ENCODE measurements around the gene YBX2. TPM values are rescaled to one million over a fixed set of nuclear protein-coding genes. Genes with fewer than 3 reads are reported as not detected.

The YBX2 gene
- total and polyA plus RNA-seq, 2 donors (not counting 1 experiment from before 2014, with no cell fraction given) = under 0.01 TPM; not detected in 1

- no peaks in the 10 kb centered on the region for H4K20me1 ChIP-seq (ENCODE audit: control insufficient read depth, extremely low read depth, insufficient read depth, low read length)
- H3K4me1 ChIP-seq (ENCODE audit: control insufficient read depth, extremely low read depth, insufficient read depth, low read length) = no peaks in the 10 kb centered on the region
- no peaks in the 10 kb centered on the region for H3K79me2 ChIP-seq (ENCODE audit: control insufficient read depth, insufficient read depth, low read length)
- no peak overlapping the region for H3K4me2 ChIP-seq (ENCODE audit: extremely low read depth, insufficient read depth, low read length)
- no peaks in the 10 kb centered on the region for H3K9me3 ChIP-seq (ENCODE audit: control insufficient read depth, insufficient read depth, low read depth, low read length)
- H3K4me3 ChIP-seq (replicated peaks in 1 of 4; ENCODE audit: control extremely low read depth in 1 of 4, insufficient read depth in 1 of 4, low read depth in 3 of 4, low read length in 4 of 4) = no peak overlapping the region
- H3K27me3 ChIP-seq (ENCODE audit: control insufficient read depth, insufficient read depth, low read length) = no peaks in the 10 kb centered on the region
- no peak for DNase-seq (ENCODE audit: low read depth in 2 of 2)
- no peak overlapping the region for H3K9ac ChIP-seq (ENCODE audit: insufficient read depth, low read length)
- H3K27ac ChIP-seq (ENCODE audit: insufficient read depth, low read length) = no peak overlapping the region
- no peak overlapping the region for H2AFZ ChIP-seq (ENCODE audit: low read length)
- H3K36me3 ChIP-seq (ENCODE audit: control insufficient read depth, insufficient read depth, low read length) = peaks cover 34% of the 10 kb centered on the region
- no peak for TF ChIP-seq EZH2 (IDR thresholded peaks at IDR 0.05; ENCODE audit: low read length, missing control alignments)
- TF ChIP-seq CTCF (conservative IDR thresholded peaks at IDR 0.05 in 1 of 2, IDR thresholded peaks at IDR 0.05 in 1 of 2; ENCODE audit: low read depth in 1 of 2, low read length in 2 of 2) = no peak
Observed at GRCh38 chr17:7321466-7321865, 27.0 kb upstream of the YBX2 start.

- Histone ChIP-seq H3K36me3 (ENCODE audit: control insufficient read depth, insufficient read depth, low read length) (peaks cover 30% of the 10 kb centered on the region), H3K27ac (ENCODE audit: insufficient read depth, low read length) (no peak overlapping the region), H3K4me3 (replicated peaks in 1 of 4; ENCODE audit: control extremely low read depth in 1 of 4, insufficient read depth in 1 of 4, low read depth in 3 of 4, low read length in 4 of 4) (no peak overlapping the region), H4K20me1 (ENCODE audit: control insufficient read depth, extremely low read depth, insufficient read depth, low read length) (no peaks in the 10 kb centered on the region), H3K27me3 (ENCODE audit: control insufficient read depth, insufficient read depth, low read length) (no peaks in the 10 kb centered on the region), H3K4me2 (ENCODE audit: extremely low read depth, insufficient read depth, low read length) (no peak overlapping the region), H3K79me2 (ENCODE audit: control insufficient read depth, insufficient read depth, low read length) (peaks cover 2% of the 10 kb centered on the region), H3K4me1 (ENCODE audit: control insufficient read depth, extremely low read depth, insufficient read depth, low read length) (peaks cover 5% of the 10 kb centered on the region), H2AFZ (ENCODE audit: low read length) (no peak overlapping the region), H3K9ac (ENCODE audit: insufficient read depth, low read length) (no peak overlapping the region), H3K9me3 (ENCODE audit: control insufficient read depth, insufficient read depth, low read depth, low read length) (no peaks in the 10 kb centered on the region)
- DNase-seq (ENCODE audit: low read depth in 2 of 2) = no peak
- TF ChIP-seq EZH2 (IDR thresholded peaks at IDR 0.05; ENCODE audit: low read length, missing control alignments) = no peak
- no peak for TF ChIP-seq CTCF (conservative IDR thresholded peaks at IDR 0.05 in 1 of 2, IDR thresholded peaks at IDR 0.05 in 1 of 2; ENCODE audit: low read depth in 1 of 2, low read length in 2 of 2)
Observed at GRCh38 chr17:7318121-7318860, 23.9 kb upstream of the YBX2 start.

GRCh38 chr17:7317161-7317803, 22.8 kb upstream of the YBX2 start:
- DNase-seq (ENCODE audit: low read depth in 2 of 2) = no peak
- Histone ChIP-seq H3K27me3 (ENCODE audit: control insufficient read depth, insufficient read depth, low read length) (no peaks in the 10 kb centered on the region), H3K27ac (ENCODE audit: insufficient read depth, low read length) (no peak overlapping the region), H3K9ac (ENCODE audit: insufficient read depth, low read length) (no peak overlapping the region), H3K36me3 (ENCODE audit: control insufficient read depth, insufficient read depth, low read length) (peaks cover 32% of the 10 kb centered on the region), H3K4me3 (replicated peaks in 1 of 4; ENCODE audit: control extremely low read depth in 1 of 4, insufficient read depth in 1 of 4, low read depth in 3 of 4, low read length in 4 of 4) (no peak overlapping the region), H3K79me2 (ENCODE audit: control insufficient read depth, insufficient read depth, low read length) (peaks cover 8% of the 10 kb centered on the region), H2AFZ (ENCODE audit: low read length) (no peak overlapping the region), H3K4me2 (ENCODE audit: extremely low read depth, insufficient read depth, low read length) (no peak overlapping the region), H4K20me1 (ENCODE audit: control insufficient read depth, extremely low read depth, insufficient read depth, low read length) (no peaks in the 10 kb centered on the region), H3K9me3 (ENCODE audit: control insufficient read depth, insufficient read depth, low read depth, low read length) (no peaks in the 10 kb centered on the region), H3K4me1 (ENCODE audit: control insufficient read depth, extremely low read depth, insufficient read depth, low read length) (peaks cover 8% of the 10 kb centered on the region)
- no peak for TF ChIP-seq CTCF (conservative IDR thresholded peaks at IDR 0.05 in 1 of 2, IDR thresholded peaks at IDR 0.05 in 1 of 2; ENCODE audit: low read depth in 1 of 2, low read length in 2 of 2)
- no peak for TF ChIP-seq EZH2 (IDR thresholded peaks at IDR 0.05; ENCODE audit: low read length, missing control alignments)

All from fibroblast of lung (primary cell).